ENCODE measurements around the gene BDH1. TPM values are rescaled to one million over a fixed set of nuclear protein-coding genes. Genes with fewer than 3 reads are reported as not detected.

Gene BDH1
- total and polyA plus RNA-seq, 7 donors: 2.3 to 138 (median 16.8) TPM

DNA sequence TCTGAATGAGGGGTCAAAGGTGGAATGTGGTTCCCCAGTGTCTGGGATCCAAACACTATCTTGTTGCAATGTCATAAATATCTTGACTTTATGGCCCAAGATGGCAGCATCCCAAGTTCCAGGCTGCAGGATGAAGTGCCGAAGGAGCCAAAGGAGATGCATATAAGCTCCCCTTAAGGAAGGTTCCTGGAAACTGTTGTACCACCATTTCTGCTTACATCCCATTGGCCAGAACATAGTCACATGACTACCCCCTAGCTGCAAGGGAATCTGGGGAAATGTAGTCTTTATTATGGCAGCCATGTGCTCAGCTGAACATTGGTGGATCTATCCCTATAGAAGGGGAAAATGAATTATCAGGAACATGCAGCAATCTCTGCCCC is 54.3 kb downstream of the BDH1 start:
- Histone ChIP-seq H3K36me3 (no peaks in the 10 kb centered on the region), H3K27ac (no peak overlapping the region), H3K9me3 (no peaks in the 10 kb centered on the region), H3K4me3 (no peak overlapping the region), H3K27me3 (no peaks in the 10 kb centered on the region), H3K4me1 (no peaks in the 10 kb centered on the region)
- TF ChIP-seq, protein P1, sequence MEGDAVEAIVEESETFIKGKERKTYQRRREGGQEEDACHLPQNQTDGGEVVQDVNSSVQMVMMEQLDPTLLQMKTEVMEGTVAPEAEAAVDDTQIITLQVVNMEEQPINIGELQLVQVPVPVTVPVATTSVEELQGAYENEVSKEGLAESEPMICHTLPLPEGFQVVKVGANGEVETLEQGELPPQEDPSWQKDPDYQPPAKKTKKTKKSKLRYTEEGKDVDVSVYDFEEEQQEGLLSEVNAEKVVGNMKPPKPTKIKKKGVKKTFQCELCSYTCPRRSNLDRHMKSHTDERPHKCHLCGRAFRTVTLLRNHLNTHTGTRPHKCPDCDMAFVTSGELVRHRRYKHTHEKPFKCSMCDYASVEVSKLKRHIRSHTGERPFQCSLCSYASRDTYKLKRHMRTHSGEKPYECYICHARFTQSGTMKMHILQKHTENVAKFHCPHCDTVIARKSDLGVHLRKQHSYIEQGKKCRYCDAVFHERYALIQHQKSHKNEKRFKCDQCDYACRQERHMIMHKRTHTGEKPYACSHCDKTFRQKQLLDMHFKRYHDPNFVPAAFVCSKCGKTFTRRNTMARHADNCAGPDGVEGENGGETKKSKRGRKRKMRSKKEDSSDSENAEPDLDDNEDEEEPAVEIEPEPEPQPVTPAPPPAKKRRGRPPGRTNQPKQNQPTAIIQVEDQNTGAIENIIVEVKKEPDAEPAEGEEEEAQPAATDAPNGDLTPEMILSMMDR (IDR thresholded peaks at IDR 0.05): no peak
- TF ChIP-seq EP300 (IDR thresholded peaks at IDR 0.05) (no peak), POLR2A (IDR thresholded peaks at IDR 0.05) (no peak), POLR2AphosphoS5 (IDR thresholded peaks at IDR 0.05) (no peak)
- WGBS, 2 donors: 26 to 77% methylated on average over 1 of the region's 1 CpG
- intact Hi-C loops (cut with DNase I): no loop called here
- DNase-seq: no peak

DNA sequence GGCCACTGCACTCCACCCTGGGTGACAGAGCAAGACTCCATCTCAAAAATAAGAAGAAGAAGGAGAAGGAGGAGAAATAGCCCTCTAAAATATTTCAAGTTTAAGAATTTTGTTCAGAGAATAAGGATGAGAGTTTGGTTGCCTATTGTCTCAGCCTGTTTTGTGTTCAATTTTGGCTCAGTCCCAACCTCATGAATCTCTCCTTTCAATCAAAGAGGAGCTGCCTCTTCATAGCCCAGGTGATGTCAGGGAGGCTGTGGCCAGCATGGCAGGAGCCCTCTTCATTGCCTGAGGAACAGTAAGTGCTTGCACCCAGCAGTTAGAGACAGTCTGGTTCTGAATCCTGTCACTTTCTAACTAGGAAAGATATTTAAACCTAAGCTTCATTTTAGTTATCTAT is 55.0 kb downstream of the BDH1 start:
- Histone ChIP-seq H3K27me3 (no peaks in the 10 kb centered on the region), H3K27ac (no peak overlapping the region), H3K4me3 (no peak overlapping the region), H3K4me1 (no peaks in the 10 kb centered on the region), H3K9me3 (no peaks in the 10 kb centered on the region), H3K36me3 (no peaks in the 10 kb centered on the region)
- TF ChIP-seq, protein P1 (IDR thresholded peaks at IDR 0.05): no peak
- TF ChIP-seq POLR2A (IDR thresholded peaks at IDR 0.05): no peak
- no peak for TF ChIP-seq POLR2AphosphoS5 (IDR thresholded peaks at IDR 0.05)
- TF ChIP-seq EP300 (IDR thresholded peaks at IDR 0.05): no peak
- no peak for DNase-seq
- intact Hi-C loops (cut with DNase I): no loop called here

DNA sequence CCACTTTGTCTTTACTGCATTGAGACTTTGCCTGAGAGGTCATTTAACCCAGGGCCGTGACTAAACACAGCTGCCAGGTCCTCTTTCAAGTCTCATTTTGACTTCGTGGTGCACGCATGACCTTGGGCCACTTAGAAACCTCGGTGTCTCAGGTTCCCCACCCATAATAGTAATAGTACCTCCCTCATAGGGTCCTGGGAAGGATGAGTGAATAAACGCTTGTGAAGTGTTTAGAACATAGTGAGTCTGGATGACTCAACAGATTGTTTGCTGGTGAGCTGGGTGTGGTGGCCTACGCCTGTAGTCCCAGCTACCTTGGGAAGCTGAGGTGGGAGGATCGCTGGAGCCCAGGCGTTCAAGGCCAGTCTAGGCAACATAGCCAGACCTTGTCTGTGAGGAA is 56.3 kb downstream of the BDH1 start:
- H3K4me3 ChIP-seq: no peak overlapping the region
- no peak for TF ChIP-seq POLR2A (IDR thresholded peaks at IDR 0.05)
- intact Hi-C loops (cut with DNase I): no loop called here
- no peaks in the 10 kb centered on the region for H3K4me1 ChIP-seq
- WGBS, 2 donors: 26 to 71% methylated on average over 8 of the region's 8 CpGs
- H3K36me3 ChIP-seq: no peaks in the 10 kb centered on the region
- no peak overlapping the region for H3K27ac ChIP-seq
- H3K9me3 ChIP-seq: no peaks in the 10 kb centered on the region
- H3K27me3 ChIP-seq: no peaks in the 10 kb centered on the region
- no peak for DNase-seq

DNA sequence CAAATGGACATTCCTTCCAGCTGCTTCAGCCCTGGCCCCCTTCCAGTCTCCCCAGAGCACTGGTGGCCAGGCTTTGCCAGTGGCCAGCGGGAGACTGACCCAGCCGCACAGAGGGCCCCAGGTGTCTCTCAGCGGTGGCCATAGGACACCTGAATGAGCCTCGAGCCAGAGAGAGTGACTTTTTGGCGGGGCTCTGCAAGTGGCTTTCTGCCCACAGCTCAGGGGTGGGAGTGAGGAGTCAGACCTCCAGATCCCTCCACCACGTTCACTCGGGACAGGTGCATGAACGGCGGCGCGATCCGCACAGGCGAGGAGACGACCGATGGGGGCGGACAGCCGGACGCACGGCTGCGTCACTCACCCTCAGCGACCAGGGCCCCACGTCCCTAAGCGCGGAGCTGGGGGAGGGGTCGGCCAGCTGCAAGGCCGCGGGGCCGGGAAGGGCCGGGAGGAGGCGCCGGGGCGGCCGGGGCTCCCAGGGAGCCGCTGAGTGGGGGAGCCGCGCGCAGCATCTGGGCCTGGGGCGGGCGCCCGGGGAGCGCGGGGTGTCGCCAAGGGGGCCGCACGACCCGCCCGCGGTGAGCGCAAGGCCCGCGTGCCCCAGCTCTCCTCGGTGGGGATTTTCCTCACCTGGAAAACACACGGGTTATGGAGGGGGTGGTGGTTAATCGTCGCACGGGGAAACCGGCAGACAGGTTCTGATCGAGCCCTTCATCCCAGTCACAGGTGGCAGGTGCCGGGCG is 57.1 kb downstream of the BDH1 start:
- H3K27ac ChIP-seq: no peak overlapping the region
- intact Hi-C loops (cut with DNase I): no loop called here

DNA sequence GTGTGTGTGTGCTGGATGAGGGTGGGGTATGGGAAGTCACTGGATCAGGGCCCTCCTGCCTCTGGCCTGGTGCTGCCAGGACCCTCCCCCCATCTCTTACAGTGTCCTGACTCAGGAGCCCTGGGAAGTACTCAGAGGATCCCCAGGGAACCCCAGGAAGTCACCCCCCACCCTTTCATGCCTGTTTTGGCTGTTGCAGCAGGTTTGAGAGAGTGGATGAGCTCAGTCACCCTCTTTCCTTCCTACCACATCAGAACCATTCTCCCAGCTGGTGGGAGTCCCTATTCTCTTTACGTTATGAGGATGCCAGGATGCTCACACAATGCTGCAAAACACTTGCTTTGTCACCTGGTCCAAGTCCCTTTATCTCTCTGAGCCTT is 59.0 kb downstream of the BDH1 start:
- intact Hi-C loops (cut with DNase I): no loop called here
- Histone ChIP-seq H3K36me3 (no peaks in the 10 kb centered on the region), H3K4me1 (no peaks in the 10 kb centered on the region), H3K9me3 (no peaks in the 10 kb centered on the region), H3K27ac (no peak overlapping the region), H3K27me3 (no peaks in the 10 kb centered on the region), H3K4me3 (no peak overlapping the region)
- 81 to 95% methylated on average over 1 of the region's 1 CpG for WGBS, 2 donors
- DNase-seq: no peak
- TF ChIP-seq POLR2A (IDR thresholded peaks at IDR 0.05): no peak
- no peak for TF ChIP-seq EP300 (IDR thresholded peaks at IDR 0.05)
- TF ChIP-seq, protein P1 (IDR thresholded peaks at IDR 0.05): no peak
- no peak for TF ChIP-seq POLR2AphosphoS5 (IDR thresholded peaks at IDR 0.05)

More for the DNA sequence above, 57.1 kb downstream of the BDH1 start:
- TF ChIP-seq POLR2A (IDR thresholded peaks at IDR 0.05) (no peak), EP300 (IDR thresholded peaks at IDR 0.05) (no peak), POLR2AphosphoS5 (IDR thresholded peaks at IDR 0.05) (no peak)
- TF ChIP-seq, protein P1 (IDR thresholded peaks at IDR 0.05): no peak
- no peaks in the 10 kb centered on the region for H3K9me3 ChIP-seq
- DNase-seq: no peak
- no peaks in the 10 kb centered on the region for H3K36me3 ChIP-seq
- no peak overlapping the region for H3K4me3 ChIP-seq
- WGBS, 2 donors: 88 to 95% methylated on average over 60 of the region's 60 CpGs
- H3K4me1 ChIP-seq: no peaks in the 10 kb centered on the region
- H3K27me3 ChIP-seq: no peaks in the 10 kb centered on the region
